ENCODE measurements around the gene EME1. TPM values are rescaled to one million over a fixed set of nuclear protein-coding genes. Genes with fewer than 3 reads are reported as not detected.

Gene EME1
- total and polyA plus RNA-seq, 2 of the 13 experiments (the other 11 are each of a cell fraction or from before 2014, with no cell fraction given) = 20.7 to 24.6 TPM

DNA sequence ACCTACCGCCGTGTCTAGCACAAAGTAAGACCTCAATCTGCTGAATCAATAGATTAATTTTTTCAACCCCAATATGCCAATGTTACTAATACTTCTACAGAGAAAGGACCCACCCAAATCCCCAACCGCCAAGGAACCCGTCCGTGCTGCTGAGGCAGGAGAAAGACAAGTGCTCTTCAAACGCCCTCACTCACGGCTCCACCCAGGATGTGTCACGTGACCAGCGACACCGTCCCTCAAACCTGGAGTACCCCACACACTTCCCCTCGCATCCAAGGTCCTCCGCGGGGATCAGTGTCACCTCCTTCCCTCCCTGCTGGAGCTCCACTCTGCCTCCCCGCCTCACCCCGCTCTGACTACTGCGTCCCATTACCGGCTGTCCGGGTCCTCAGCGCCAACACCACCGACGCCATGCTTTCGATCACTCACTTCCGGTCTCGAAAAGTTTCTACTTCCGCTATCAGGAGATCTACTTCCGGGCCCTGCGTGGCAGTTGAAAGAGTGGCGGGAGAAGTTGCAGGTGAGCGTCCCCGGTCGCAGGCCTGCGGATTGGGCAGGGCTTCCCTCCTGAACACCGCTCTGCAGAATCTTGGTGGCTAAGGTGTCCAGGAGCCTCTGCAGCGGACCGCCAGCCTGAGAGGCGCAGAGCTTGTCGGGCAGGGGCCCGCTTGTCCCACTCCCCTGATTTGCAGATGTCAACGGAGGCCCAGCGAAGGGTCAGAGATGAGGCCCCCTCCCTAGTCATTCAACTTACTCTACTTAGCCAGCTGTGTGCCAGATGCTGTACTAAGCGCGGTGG is at the start of gene EME1, which contains the start of gene MRPL27 (continued):
- TF ChIP-seq ZNF317 (CRISPR knock-in tag; IDR thresholded peaks at IDR 0.05) = peak; percentile 91
- TF ChIP-seq ZNF484 (CRISPR knock-in tag; IDR thresholded peaks at IDR 0.05; ENCODE audit: borderline replicate concordance, low read depth) = 0 out of 2 replicates have a peak, but pooled peaks have one; percentile 40
- TF ChIP-seq SIN3A (IDR thresholded peaks at IDR 0.05; ENCODE audit: borderline replicate concordance, low read depth, low read length) = peak; percentile 100
- no peak for TF ChIP-seq ATAD3A (CRISPR knock-in tag; IDR thresholded peaks at IDR 0.05)
- peak; percentile 96 for TF ChIP-seq MYC (CRISPR knock-in tag; IDR thresholded peaks at IDR 0.05; ENCODE audit: borderline replicate concordance)
- peak; percentile 73; the same call in 1 of the 2 replicates for TF ChIP-seq ZSCAN31 (CRISPR knock-in tag; IDR thresholded peaks at IDR 0.05; ENCODE audit: low read depth)
- TF ChIP-seq, protein P1, sequence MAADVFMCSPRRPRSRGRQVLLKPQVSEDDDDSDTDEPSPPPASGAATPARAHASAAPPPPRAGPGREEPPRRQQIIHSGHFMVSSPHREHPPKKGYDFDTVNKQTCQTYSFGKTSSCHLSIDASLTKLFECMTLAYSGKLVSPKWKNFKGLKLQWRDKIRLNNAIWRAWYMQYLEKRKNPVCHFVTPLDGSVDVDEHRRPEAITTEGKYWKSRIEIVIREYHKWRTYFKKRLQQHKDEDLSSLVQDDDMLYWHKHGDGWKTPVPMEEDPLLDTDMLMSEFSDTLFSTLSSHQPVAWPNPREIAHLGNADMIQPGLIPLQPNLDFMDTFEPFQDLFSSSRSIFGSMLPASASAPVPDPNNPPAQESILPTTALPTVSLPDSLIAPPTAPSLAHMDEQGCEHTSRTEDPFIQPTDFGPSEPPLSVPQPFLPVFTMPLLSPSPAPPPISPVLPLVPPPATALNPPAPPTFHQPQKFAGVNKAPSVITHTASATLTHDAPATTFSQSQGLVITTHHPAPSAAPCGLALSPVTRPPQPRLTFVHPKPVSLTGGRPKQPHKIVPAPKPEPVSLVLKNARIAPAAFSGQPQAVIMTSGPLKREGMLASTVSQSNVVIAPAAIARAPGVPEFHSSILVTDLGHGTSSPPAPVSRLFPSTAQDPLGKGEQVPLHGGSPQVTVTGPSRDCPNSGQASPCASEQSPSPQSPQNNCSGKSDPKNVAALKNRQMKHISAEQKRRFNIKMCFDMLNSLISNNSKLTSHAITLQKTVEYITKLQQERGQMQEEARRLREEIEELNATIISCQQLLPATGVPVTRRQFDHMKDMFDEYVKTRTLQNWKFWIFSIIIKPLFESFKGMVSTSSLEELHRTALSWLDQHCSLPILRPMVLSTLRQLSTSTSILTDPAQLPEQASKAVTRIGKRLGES (CRISPR knock-in tag; IDR thresholded peaks at IDR 0.05; ENCODE audit: borderline replicate concordance) = 0 out of 2 replicates have a peak, but pooled peaks have one; percentile 50
- TF ChIP-seq ADNP (CRISPR knock-in tag; IDR thresholded peaks at IDR 0.05) = no peak
- peak; percentile 86 for TF ChIP-seq MNT (IDR thresholded peaks at IDR 0.05)
- TF ChIP-seq ATF7-NPFF (CRISPR knock-in tag; IDR thresholded peaks at IDR 0.05; ENCODE audit: low read depth) = peak; percentile 85; the same call in 1 of the 2 replicates
- no peak for TF ChIP-seq SYNCRIP (IDR thresholded peaks at IDR 0.05; ENCODE audit: insufficient read depth, low read depth, low read length)
- peak; percentile 81; the same call in 1 of the 2 replicates for TF ChIP-seq DZIP1 (CRISPR knock-in tag; IDR thresholded peaks at IDR 0.05)
- 0 out of 2 replicates have a peak, but pooled peaks have one; percentile 70 for TF ChIP-seq SP140L (CRISPR knock-in tag; IDR thresholded peaks at IDR 0.05; ENCODE audit: borderline replicate concordance)
- TF ChIP-seq BATF2 (CRISPR knock-in tag; IDR thresholded peaks at IDR 0.05) = peak; percentile 93; the same call in 1 of the 2 replicates
- TF ChIP-seq, protein P2, sequence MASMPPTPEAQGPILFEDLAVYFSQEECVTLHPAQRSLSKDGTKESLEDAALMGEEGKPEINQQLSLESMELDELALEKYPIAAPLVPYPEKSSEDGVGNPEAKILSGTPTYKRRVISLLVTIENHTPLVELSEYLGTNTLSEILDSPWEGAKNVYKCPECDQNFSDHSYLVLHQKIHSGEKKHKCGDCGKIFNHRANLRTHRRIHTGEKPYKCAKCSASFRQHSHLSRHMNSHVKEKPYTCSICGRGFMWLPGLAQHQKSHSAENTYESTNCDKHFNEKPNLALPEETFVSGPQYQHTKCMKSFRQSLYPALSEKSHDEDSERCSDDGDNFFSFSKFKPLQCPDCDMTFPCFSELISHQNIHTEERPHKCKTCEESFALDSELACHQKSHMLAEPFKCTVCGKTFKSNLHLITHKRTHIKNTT (CRISPR knock-in tag; IDR thresholded peaks at IDR 0.05) = no peak
- TF ChIP-seq ISX (CRISPR knock-in tag; conservative IDR thresholded peaks at IDR 0.05) = peak; percentile 55; the same call in 1 of the 2 replicates
